HCT116 (cell line): Measurements from ENCODE around the gene YDJC. TPM values are rescaled to one million over a fixed set of nuclear protein-coding genes. Genes with fewer than 3 reads are reported as not detected.

ENCODE experiments used
- ATAC-seq: fragments of 200-7000 bp; cut with Tn5 transposase; 2 replicates; pipeline ENCODE4 v1.9.1; 2020; ENCODE audit warnings: mild to moderate bottlenecking, moderate library complexity
- BruUV-seq: library from RNA; stranded (reverse); fragments of 400-500 nt; replicated peaks from 2 replicates; lab custom pipeline; 2021; lab: Mats Ljungman, UMichigan
- CTCF ChIA-PET: fragments of 300-600 bp; sonication (Branson Sonifier 250); formaldehyde crosslinking; loops from one replicate; lab custom pipeline; 2021; ENCODE audit warnings: antibody characterized with exemption; lab: Charles Lee
- POLR2A ChIA-PET: fragments of 300-600, 350-600 bp; sonication (Branson Sonifier 250); formaldehyde crosslinking; loops from one replicate; lab custom pipeline; 2021; ENCODE audit warnings: antibody characterized with exemption; lab: Charles Lee
- RAD21 ChIA-PET, 2 experiments: fragments of 300-600 bp; sonication (Branson Sonifier 250); formaldehyde crosslinking; loops; one replicate each; lab custom pipeline; 2023; ENCODE audit warnings: low total read pairs in 2 of 2; ENCODE audit not compliant: uncharacterized antibody in 2 of 2, unreplicated experiment in 2 of 2, low non-redundant PET in 1 of 2; lab: Charles Lee
- DNase-seq: peaks from one replicate; pipeline ENCODE4 v3.0.0-alpha.2; 2010; ENCODE audit warnings: low read depth, low spot score
- H2AFZ ChIP-seq: fragments of 200-600 bp; shearing (Covaris generic), sonication (generic); 2 replicates; pipeline ENCODE4 v1.6.1; 2017; ENCODE audit warnings: low read depth, mixed run types, mixed read lengths, antibody characterized with exemption, low read length; ENCODE audit not compliant: poor library complexity, severe bottlenecking
- H3K27ac ChIP-seq: 2 replicates; pipeline ENCODE4 v1.5.1; 2012; ENCODE audit warnings: low read depth, low read length
- H3K27me3 ChIP-seq: fragments of 200-600 bp; sonication (generic); 2 replicates; pipeline ENCODE4 v1.6.1; 2016; ENCODE audit warnings: mixed run types, low read length, mixed read lengths; ENCODE audit not compliant: insufficient read depth
- H3K36me3 ChIP-seq, 2 experiments: fragments of 200-500 bp in 1 of 2; fragments of 200-600 bp in 1 of 2; sonication (Bioruptor generic) in 1 of 2; sonication (generic) in 1 of 2; 2 replicates each; pipeline versions ENCODE4 v1.5.1 to v1.6.1; 2014 to 2016; ENCODE audit warnings: low read length in 2 of 2, inconsistent platforms in 1 of 2, mixed read lengths in 1 of 2, mixed run types in 1 of 2; ENCODE audit not compliant: insufficient read depth in 2 of 2, control insufficient read depth in 1 of 2
- H3K4me1 ChIP-seq, 2 experiments: fragments of 200-600 bp in 1 of 2; sonication (generic) in 1 of 2; 2 replicates each; pipeline versions ENCODE4 v1.5.1 to v1.6.1; 2012 to 2017; ENCODE audit warnings: low read length in 2 of 2, inconsistent platforms in 1 of 2, mild to moderate bottlenecking in 1 of 2, mixed read lengths in 1 of 2, mixed run types in 1 of 2, moderate library complexity in 1 of 2; ENCODE audit not compliant: insufficient read depth in 2 of 2, control insufficient read depth in 1 of 2
- H3K4me2 ChIP-seq: fragments of 200-600 bp; sonication (generic); 2 replicates; pipeline ENCODE4 v1.6.1; 2017; ENCODE audit warnings: mixed run types, low read length, mixed read lengths
- H3K4me3 ChIP-seq, 2 experiments: fragments of 200-600 bp in 1 of 2; sonication (generic) in 1 of 2; replicated peaks in 1 of 2; 2 replicates each; pipeline ENCODE4 v1.5.1; 2011 to 2016; ENCODE audit warnings: low read length in 2 of 2, control low read depth in 1 of 2, low read depth in 1 of 2, mild to moderate bottlenecking in 1 of 2, mixed read lengths in 1 of 2, mixed run types in 1 of 2
- H3K79me2 ChIP-seq: fragments of 200-600 bp; sonication (generic); 2 replicates; pipeline ENCODE4 v1.6.1; 2017; ENCODE audit warnings: mild to moderate bottlenecking, mixed run types, low read length, moderate library complexity, mixed read lengths; ENCODE audit not compliant: insufficient read depth
- H3K9ac ChIP-seq: fragments of 200-600 bp; sonication (generic); 2 replicates; pipeline ENCODE4 v1.6.1; 2016; ENCODE audit warnings: low read length, mixed read lengths
- H3K9me2 ChIP-seq: fragments of 200-600 bp; sonication (generic), shearing (Covaris generic); 2 replicates; pipeline ENCODE4 v1.6.1; 2017; ENCODE audit warnings: mixed run types, mild to moderate bottlenecking, moderate library complexity; ENCODE audit not compliant: insufficient read depth
- H3K9me3 ChIP-seq, 2 experiments: fragments of 200-500 bp in 1 of 2; fragments of 200-600 bp in 1 of 2; sonication (Bioruptor generic) in 1 of 2; sonication (generic) in 1 of 2; 2 replicates each; pipeline ENCODE4 v1.6.1; 2014 to 2017; ENCODE audit warnings: low read length in 2 of 2, mixed read lengths in 2 of 2, inconsistent platforms in 1 of 2, low read depth in 1 of 2, mild to moderate bottlenecking in 1 of 2, mixed run types in 1 of 2, moderate library complexity in 1 of 2; ENCODE audit not compliant: control insufficient read depth in 1 of 2, insufficient read depth in 1 of 2
- H4K20me1 ChIP-seq: fragments of 200-600 bp; sonication (generic), shearing (Covaris generic); 2 replicates; pipeline ENCODE4 v1.6.1; 2017; ENCODE audit warnings: mixed run types, mild to moderate bottlenecking, moderate library complexity; ENCODE audit not compliant: insufficient read depth
- CBX3 ChIP-seq: IDR thresholded peaks from 2 replicates; pipeline ENCODE4 v1.6.1; 2012; ENCODE audit warnings: low read depth
- CEBPB ChIP-seq: IDR thresholded peaks from 2 replicates; pipeline ENCODE4 v1.6.1; 2012; ENCODE audit warnings: low read depth
- EGR1 ChIP-seq: IDR thresholded peaks from 2 replicates; pipeline ENCODE4 v1.6.1; 2012; ENCODE audit warnings: low read depth
- EZH2phosphoT487 ChIP-seq: fragments of 200-600 bp; IDR thresholded peaks from 2 replicates; pipeline ENCODE4 v1.6.1; 2018; ENCODE audit warnings: antibody characterized with exemption, borderline replicate concordance
- FOSL1 ChIP-seq: IDR thresholded peaks from 2 replicates; pipeline ENCODE4 v1.6.1; 2012; ENCODE audit warnings: low read depth
- JUND ChIP-seq: IDR thresholded peaks from 2 replicates; pipeline ENCODE4 v1.6.1; 2012
- POLR2A ChIP-seq: IDR thresholded peaks from 2 replicates; pipeline ENCODE4 v1.7.0; 2011; ENCODE audit warnings: borderline replicate concordance; ENCODE audit not compliant: insufficient read depth, insufficient read length; ENCODE audit errors: extremely low read depth
- POLR2AphosphoS5 ChIP-seq: IDR thresholded peaks from 2 replicates; pipeline ENCODE4 v1.6.1; 2011; ENCODE audit warnings: mild to moderate bottlenecking, low read depth, low read length, moderate library complexity
- RAD21 ChIP-seq: IDR thresholded peaks from 2 replicates; pipeline ENCODE4 v1.6.1; 2012; ENCODE audit warnings: low read depth, mild to moderate bottlenecking
- SP1 ChIP-seq: IDR thresholded peaks from 2 replicates; pipeline ENCODE4 v1.6.1; 2012; ENCODE audit warnings: low read depth
- SRF ChIP-seq: IDR thresholded peaks from 2 replicates; pipeline ENCODE4 v1.6.1; 2012; ENCODE audit warnings: low read depth
- TCF7L2 ChIP-seq: IDR thresholded peaks from 2 replicates; pipeline ENCODE4 v1.7.0; 2011; ENCODE audit warnings: borderline replicate concordance, inconsistent platforms; ENCODE audit not compliant: insufficient read depth, insufficient read length; ENCODE audit errors: extremely low read depth
- YY1 ChIP-seq: IDR thresholded peaks from 2 replicates; pipeline ENCODE4 v1.6.1; 2011; ENCODE audit warnings: low read length, low read depth, moderate library complexity, mild to moderate bottlenecking; ENCODE audit not compliant: insufficient replicate concordance; ENCODE audit errors: extremely low read depth
- ZFX ChIP-seq: fragments of 450-650 bp; IDR thresholded peaks from 2 replicates; pipeline ENCODE4 v1.6.1; 2017
- ZNF274 ChIP-seq: fragments of 200-500 bp; sonication (Bioruptor generic); IDR thresholded peaks from 2 replicates; pipeline ENCODE4 v1.6.1; 2014; ENCODE audit warnings: mild to moderate bottlenecking, low read depth, low read length, inconsistent platforms
- intact Hi-C: fragments of 100-400 bp; cut with micrococcal nuclease; formaldehyde crosslinking; loops from 2 replicates; pipeline ENCODE4 v1.10.0; 2022
- total RNA-seq: library from RNA; stranded (reverse); gene quantifications from one replicate; pipeline ENCODE4 v1.2.1, GENCODE V29; 2021; ENCODE audit not compliant: unreplicated experiment
- TF ChIP-seq, protein P1 (sequence below): IDR thresholded peaks from 2 replicates; pipeline ENCODE4 v1.6.1; 2011; ENCODE audit warnings: mild to moderate bottlenecking, low read length, moderate library complexity; ENCODE audit not compliant: insufficient replicate concordance; ENCODE audit errors: extremely low read depth
- TF ChIP-seq, protein P2 (sequence below): IDR thresholded peaks from 2 replicates; pipeline ENCODE4 v1.6.1; 2012
- TF ChIP-seq, protein P3 (sequence below): IDR thresholded peaks from 2 replicates; pipeline ENCODE4 v1.6.1; 2012; ENCODE audit warnings: low read depth
- TF ChIP-seq, protein P4 (sequence below), 3 experiments: fragments of 200-600 bp in 1 of 3; sonication (generic) in 1 of 3; IDR thresholded peaks in 2 of 3; conservative IDR thresholded peaks in 1 of 3; 2 replicates each; pipeline ENCODE4 v1.5.1; 2012 to 2017; ENCODE audit warnings: low read depth in 2 of 3, low read length in 2 of 3, antibody characterized with exemption in 1 of 3, borderline replicate concordance in 1 of 3, control low read depth in 1 of 3, mild to moderate bottlenecking in 1 of 3, mixed read lengths in 1 of 3, mixed run types in 1 of 3, moderate library complexity in 1 of 3; ENCODE audit not compliant: insufficient read depth in 1 of 3

Gene YDJC
- total RNA-seq, 1 experiment from 2014 or later = 78.3 TPM

DNA sequence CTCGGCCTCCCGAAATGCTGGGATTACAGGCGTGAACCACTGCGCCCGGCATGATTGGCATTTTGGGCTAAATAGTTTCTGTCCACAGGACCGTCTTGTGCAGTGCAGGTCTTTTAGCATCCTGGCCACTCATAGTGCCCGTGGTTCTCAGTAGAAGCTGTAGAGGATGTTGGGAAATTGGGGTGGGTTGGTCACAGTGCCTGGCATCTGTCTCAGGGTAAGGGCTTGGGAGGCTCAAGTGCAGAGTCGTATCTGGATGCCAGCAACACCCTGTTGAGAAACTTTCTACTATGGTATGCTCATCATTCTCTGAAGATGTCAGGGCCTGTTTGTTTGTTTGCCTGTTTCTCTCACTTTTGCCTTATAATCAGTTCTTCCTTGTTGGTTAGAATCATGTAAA is 40.4 kb downstream of the YDJC start:
- Histone ChIP-seq H3K9me3 (no peaks in the 10 kb centered on the region), H3K9me2 (no peaks in the 10 kb centered on the region), H3K9ac (no peak overlapping the region), H3K4me2 (no peak overlapping the region), H3K4me3 (no peak overlapping the region), H3K4me1 (no peaks in the 10 kb centered on the region), H3K36me3 (peaks cover 0 to 16% of the 10 kb centered on the region in 2 experiments; a peak in 2 of 4 replicates), H3K27ac (no peak overlapping the region), H3K79me2 (peaks cover 100% of the 10 kb centered on the region), H4K20me1 (peaks cover 25% of the 10 kb centered on the region; the same call in 1 of the 2 replicates), H2AFZ (no peak overlapping the region), H3K27me3 (no peaks in the 10 kb centered on the region)
- DNase-seq (no peak), ATAC-seq (no peak)
- ChIA-PET RAD21 (no interaction called here), CTCF (no interaction called here), POLR2A (no interaction called here)
- intact Hi-C loops = no loop called here
- BruUV-seq = no TSS peak
- TF ChIP-seq, protein P1, sequence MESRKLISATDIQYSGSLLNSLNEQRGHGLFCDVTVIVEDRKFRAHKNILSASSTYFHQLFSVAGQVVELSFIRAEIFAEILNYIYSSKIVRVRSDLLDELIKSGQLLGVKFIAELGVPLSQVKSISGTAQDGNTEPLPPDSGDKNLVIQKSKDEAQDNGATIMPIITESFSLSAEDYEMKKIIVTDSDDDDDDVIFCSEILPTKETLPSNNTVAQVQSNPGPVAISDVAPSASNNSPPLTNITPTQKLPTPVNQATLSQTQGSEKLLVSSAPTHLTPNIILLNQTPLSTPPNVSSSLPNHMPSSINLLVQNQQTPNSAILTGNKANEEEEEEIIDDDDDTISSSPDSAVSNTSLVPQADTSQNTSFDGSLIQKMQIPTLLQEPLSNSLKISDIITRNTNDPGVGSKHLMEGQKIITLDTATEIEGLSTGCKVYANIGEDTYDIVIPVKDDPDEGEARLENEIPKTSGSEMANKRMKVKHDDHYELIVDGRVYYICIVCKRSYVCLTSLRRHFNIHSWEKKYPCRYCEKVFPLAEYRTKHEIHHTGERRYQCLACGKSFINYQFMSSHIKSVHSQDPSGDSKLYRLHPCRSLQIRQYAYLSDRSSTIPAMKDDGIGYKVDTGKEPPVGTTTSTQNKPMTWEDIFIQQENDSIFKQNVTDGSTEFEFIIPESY = no peak
- TF ChIP-seq JUND (no peak), YY1 (no peak), POLR2AphosphoS5 (no peak), CBX3 (no peak), POLR2A (no peak), ZFX (no peak), CEBPB (no peak), EGR1 (no peak), SP1 (no peak), EZH2phosphoT487 (no peak), RAD21 (no peak), TCF7L2 (no peak), FOSL1 (no peak), ZNF274 (no peak), SRF (no peak)
- TF ChIP-seq, protein P2, sequence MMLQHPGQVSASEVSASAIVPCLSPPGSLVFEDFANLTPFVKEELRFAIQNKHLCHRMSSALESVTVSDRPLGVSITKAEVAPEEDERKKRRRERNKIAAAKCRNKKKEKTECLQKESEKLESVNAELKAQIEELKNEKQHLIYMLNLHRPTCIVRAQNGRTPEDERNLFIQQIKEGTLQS = no peak
- TF ChIP-seq, protein P3, sequence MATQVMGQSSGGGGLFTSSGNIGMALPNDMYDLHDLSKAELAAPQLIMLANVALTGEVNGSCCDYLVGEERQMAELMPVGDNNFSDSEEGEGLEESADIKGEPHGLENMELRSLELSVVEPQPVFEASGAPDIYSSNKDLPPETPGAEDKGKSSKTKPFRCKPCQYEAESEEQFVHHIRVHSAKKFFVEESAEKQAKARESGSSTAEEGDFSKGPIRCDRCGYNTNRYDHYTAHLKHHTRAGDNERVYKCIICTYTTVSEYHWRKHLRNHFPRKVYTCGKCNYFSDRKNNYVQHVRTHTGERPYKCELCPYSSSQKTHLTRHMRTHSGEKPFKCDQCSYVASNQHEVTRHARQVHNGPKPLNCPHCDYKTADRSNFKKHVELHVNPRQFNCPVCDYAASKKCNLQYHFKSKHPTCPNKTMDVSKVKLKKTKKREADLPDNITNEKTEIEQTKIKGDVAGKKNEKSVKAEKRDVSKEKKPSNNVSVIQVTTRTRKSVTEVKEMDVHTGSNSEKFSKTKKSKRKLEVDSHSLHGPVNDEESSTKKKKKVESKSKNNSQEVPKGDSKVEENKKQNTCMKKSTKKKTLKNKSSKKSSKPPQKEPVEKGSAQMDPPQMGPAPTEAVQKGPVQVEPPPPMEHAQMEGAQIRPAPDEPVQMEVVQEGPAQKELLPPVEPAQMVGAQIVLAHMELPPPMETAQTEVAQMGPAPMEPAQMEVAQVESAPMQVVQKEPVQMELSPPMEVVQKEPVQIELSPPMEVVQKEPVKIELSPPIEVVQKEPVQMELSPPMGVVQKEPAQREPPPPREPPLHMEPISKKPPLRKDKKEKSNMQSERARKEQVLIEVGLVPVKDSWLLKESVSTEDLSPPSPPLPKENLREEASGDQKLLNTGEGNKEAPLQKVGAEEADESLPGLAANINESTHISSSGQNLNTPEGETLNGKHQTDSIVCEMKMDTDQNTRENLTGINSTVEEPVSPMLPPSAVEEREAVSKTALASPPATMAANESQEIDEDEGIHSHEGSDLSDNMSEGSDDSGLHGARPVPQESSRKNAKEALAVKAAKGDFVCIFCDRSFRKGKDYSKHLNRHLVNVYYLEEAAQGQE = no peak
- TF ChIP-seq, protein P4, sequence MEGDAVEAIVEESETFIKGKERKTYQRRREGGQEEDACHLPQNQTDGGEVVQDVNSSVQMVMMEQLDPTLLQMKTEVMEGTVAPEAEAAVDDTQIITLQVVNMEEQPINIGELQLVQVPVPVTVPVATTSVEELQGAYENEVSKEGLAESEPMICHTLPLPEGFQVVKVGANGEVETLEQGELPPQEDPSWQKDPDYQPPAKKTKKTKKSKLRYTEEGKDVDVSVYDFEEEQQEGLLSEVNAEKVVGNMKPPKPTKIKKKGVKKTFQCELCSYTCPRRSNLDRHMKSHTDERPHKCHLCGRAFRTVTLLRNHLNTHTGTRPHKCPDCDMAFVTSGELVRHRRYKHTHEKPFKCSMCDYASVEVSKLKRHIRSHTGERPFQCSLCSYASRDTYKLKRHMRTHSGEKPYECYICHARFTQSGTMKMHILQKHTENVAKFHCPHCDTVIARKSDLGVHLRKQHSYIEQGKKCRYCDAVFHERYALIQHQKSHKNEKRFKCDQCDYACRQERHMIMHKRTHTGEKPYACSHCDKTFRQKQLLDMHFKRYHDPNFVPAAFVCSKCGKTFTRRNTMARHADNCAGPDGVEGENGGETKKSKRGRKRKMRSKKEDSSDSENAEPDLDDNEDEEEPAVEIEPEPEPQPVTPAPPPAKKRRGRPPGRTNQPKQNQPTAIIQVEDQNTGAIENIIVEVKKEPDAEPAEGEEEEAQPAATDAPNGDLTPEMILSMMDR (IDR thresholded peaks at IDR 0.05 in 2 of 3, conservative IDR thresholded peaks at IDR 0.05 in 1 of 3; ENCODE audit: borderline replicate concordance in 1 of 3, insufficient read depth in 1 of 3, low read depth in 2 of 3, low read length in 2 of 3) = no peak
